HCT116 (cell line): Measurements from ENCODE around the gene LURAP1L.

ENCODE experiments used
- EGR1 ChIP-seq: IDR thresholded peaks from 2 replicates; pipeline ENCODE4 v1.6.1; 2012; ENCODE audit warnings: low read depth
- ELF1 ChIP-seq: IDR thresholded peaks from 2 replicates; pipeline ENCODE4 v1.6.1; 2012; ENCODE audit warnings: low read depth, borderline replicate concordance
- EZH2 ChIP-seq: fragments of 200-600 bp; sonication (generic); IDR thresholded peaks from 2 replicates; pipeline ENCODE4 v1.6.1; 2017; ENCODE audit warnings: antibody characterized with exemption, mixed run types
- POLR2A ChIP-seq: IDR thresholded peaks from 2 replicates; pipeline ENCODE4 v1.7.0; 2011; ENCODE audit warnings: borderline replicate concordance; ENCODE audit not compliant: insufficient read depth, insufficient read length; ENCODE audit errors: extremely low read depth
- POLR2AphosphoS5 ChIP-seq: IDR thresholded peaks from 2 replicates; pipeline ENCODE4 v1.6.1; 2011; ENCODE audit warnings: mild to moderate bottlenecking, low read depth, low read length, moderate library complexity
- RAD21 ChIP-seq: IDR thresholded peaks from 2 replicates; pipeline ENCODE4 v1.6.1; 2012; ENCODE audit warnings: low read depth, mild to moderate bottlenecking
- SP1 ChIP-seq: IDR thresholded peaks from 2 replicates; pipeline ENCODE4 v1.6.1; 2012; ENCODE audit warnings: low read depth
- TF ChIP-seq, protein P1 (sequence below), 3 experiments: fragments of 200-600 bp in 1 of 3; sonication (generic) in 1 of 3; IDR thresholded peaks in 2 of 3; conservative IDR thresholded peaks in 1 of 3; 2 replicates each; pipeline ENCODE4 v1.5.1; 2012 to 2017; ENCODE audit warnings: low read depth in 2 of 3, low read length in 2 of 3, antibody characterized with exemption in 1 of 3, borderline replicate concordance in 1 of 3, control low read depth in 1 of 3, mild to moderate bottlenecking in 1 of 3, mixed read lengths in 1 of 3, mixed run types in 1 of 3, moderate library complexity in 1 of 3; ENCODE audit not compliant: insufficient read depth in 1 of 3

GRCh38 chr9:12790883-12791282, 16.1 kb downstream of the LURAP1L start:
- TF ChIP-seq, protein P1, sequence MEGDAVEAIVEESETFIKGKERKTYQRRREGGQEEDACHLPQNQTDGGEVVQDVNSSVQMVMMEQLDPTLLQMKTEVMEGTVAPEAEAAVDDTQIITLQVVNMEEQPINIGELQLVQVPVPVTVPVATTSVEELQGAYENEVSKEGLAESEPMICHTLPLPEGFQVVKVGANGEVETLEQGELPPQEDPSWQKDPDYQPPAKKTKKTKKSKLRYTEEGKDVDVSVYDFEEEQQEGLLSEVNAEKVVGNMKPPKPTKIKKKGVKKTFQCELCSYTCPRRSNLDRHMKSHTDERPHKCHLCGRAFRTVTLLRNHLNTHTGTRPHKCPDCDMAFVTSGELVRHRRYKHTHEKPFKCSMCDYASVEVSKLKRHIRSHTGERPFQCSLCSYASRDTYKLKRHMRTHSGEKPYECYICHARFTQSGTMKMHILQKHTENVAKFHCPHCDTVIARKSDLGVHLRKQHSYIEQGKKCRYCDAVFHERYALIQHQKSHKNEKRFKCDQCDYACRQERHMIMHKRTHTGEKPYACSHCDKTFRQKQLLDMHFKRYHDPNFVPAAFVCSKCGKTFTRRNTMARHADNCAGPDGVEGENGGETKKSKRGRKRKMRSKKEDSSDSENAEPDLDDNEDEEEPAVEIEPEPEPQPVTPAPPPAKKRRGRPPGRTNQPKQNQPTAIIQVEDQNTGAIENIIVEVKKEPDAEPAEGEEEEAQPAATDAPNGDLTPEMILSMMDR (IDR thresholded peaks at IDR 0.05 in 2 of 3, conservative IDR thresholded peaks at IDR 0.05 in 1 of 3; ENCODE audit: borderline replicate concordance in 1 of 3, insufficient read depth in 1 of 3, low read depth in 2 of 3, low read length in 2 of 3), result no peak
- TF ChIP-seq EZH2, result no peak
- TF ChIP-seq RAD21, result no peak
- no peak for TF ChIP-seq POLR2A
- no peak for TF ChIP-seq EGR1
- no peak for TF ChIP-seq SP1
- TF ChIP-seq ELF1, result no peak
- TF ChIP-seq POLR2AphosphoS5, result no peak
